Spleen (tissue), 11 donors: ENCODE results near the gene KBTBD2. TPM values are rescaled to one million over a fixed set of nuclear protein-coding genes. Genes with fewer than 3 reads are reported as not detected.

ENCODE experiments used
- DNase-seq: peaks from one replicate; pipeline ENCODE4 v3.0.0-alpha.2; 2020
- H3K27ac ChIP-seq, 8 donors: fragments of 200-600 bp; sonication (generic) in 7 of 8; 1 replicate in 4 of 8; 2 replicates in 4 of 8; pipeline versions ENCODE4 v1.5.0 to v1.8.0; 2016 to 2021; ENCODE audit warnings: inconsistent platforms in 4 of 8, mild to moderate bottlenecking in 4 of 8, moderate library complexity in 1 of 8
- H3K27me3 ChIP-seq, 7 donors: fragments of 200-600 bp; sonication (generic) in 6 of 7; replicated peaks in 1 of 7; 1 replicate in 4 of 7; 2 replicates in 3 of 7; pipeline versions ENCODE4 v1.5.0 to v1.8.0; 2016 to 2021; ENCODE audit warnings: inconsistent platforms in 3 of 7, mild to moderate bottlenecking in 1 of 7
- H3K36me3 ChIP-seq, 6 donors: fragments of 200-600 bp; sonication (generic) in 5 of 6; 1 replicate in 4 of 6; 2 replicates in 2 of 6; pipeline versions ENCODE4 v1.5.0 to v1.8.0; 2016 to 2021; ENCODE audit warnings: inconsistent platforms in 2 of 6
- H3K4me1 ChIP-seq, 6 donors: fragments of 200-600 bp; sonication (generic) in 5 of 6; 1 replicate in 3 of 6; 2 replicates in 3 of 6; pipeline versions ENCODE4 v1.5.0 to v1.8.0; 2016 to 2021; ENCODE audit warnings: inconsistent platforms in 3 of 6
- H3K4me3 ChIP-seq, 8 donors: fragments of 200-600 bp; sonication (generic) in 7 of 8; 1 replicate in 4 of 8; 2 replicates in 4 of 8; pipeline versions ENCODE4 v1.5.0 to v1.8.0; 2016 to 2021; ENCODE audit warnings: inconsistent platforms in 4 of 8, mild to moderate bottlenecking in 4 of 8, moderate library complexity in 2 of 8
- H3K9me3 ChIP-seq, 8 donors: fragments of 200-600 bp; sonication (generic) in 7 of 8; 1 replicate in 4 of 8; 2 replicates in 4 of 8; pipeline versions ENCODE4 v1.5.0 to v1.8.0; 2016 to 2021; ENCODE audit warnings: inconsistent platforms in 4 of 8
- CTCF ChIP-seq, 11 experiments: fragments of 200-600 bp in 7 of 11; fragments of 450-650 bp in 4 of 11; sonication (generic) in 4 of 11; IDR thresholded peaks in 8 of 11; conservative IDR thresholded peaks in 3 of 11; 1 replicate in 7 of 11; 2 replicates in 4 of 11; pipeline versions ENCODE4 v1.4.0 to v1.8.0; 2016 to 2021; ENCODE audit warnings: antibody characterized with exemption in 11 of 11, inconsistent platforms in 4 of 11, mild to moderate bottlenecking in 1 of 11
- POLR2A ChIP-seq, 3 donors: fragments of 450-650 bp; IDR thresholded peaks; one replicate each; pipeline ENCODE4 v1.5.1; 2017; ENCODE audit warnings: antibody characterized with exemption in 3 of 3, mild to moderate bottlenecking in 1 of 3
- POLR2AphosphoS5 ChIP-seq, 3 donors: sonication (generic); formaldehyde crosslinking; IDR thresholded peaks; one replicate each; pipeline ENCODE4 v1.5.1; 2017; ENCODE audit warnings: antibody characterized with exemption in 3 of 3
- WGBS, 5 donors: extraction: QIAGEN DNeasy Blood & Tissue Kit in 3 of 5; methylation state at CpG; one replicate each; pipeline versions ENCODE4 v1.1.5 to v1.1.7; 2013 to 2018; 5-methylcytosine and 5-hydroxymethylcytosine counted together
- intact Hi-C: fragments of 100-400 bp; cut with DNase I; formaldehyde crosslinking; loops from one replicate; pipeline ENCODE4 v1.15.0; 2023; ENCODE audit warnings: low total_unique reads
- polyA plus RNA-seq, 3 donors: library from polyadenylated mRNA; stranded (reverse); fragments of 200-250 nt; gene quantifications; one replicate each; pipeline ENCODE4 v1.2.1, GENCODE V29; 2013
- total RNA-seq, 7 donors: library from RNA; depleted of rRNA in 3 of 7; stranded (reverse); fragments of >200 nt in 3 of 7; fragmentation: NEBNext Ultra II Directional in 4 of 7; extraction: Animal tissue kit (Norgen Biotek cat#: 25700) in 4 of 7; gene quantifications; one replicate each; pipeline versions ENCODE4 v1.1.0 to v1.2.1, GENCODE V29; 2016 to 2021
- donor health status: healthy with polysubstance abuse.
- donor health status: DM: no; HTN: no; CAD: no; lungs with moderate emphysema.
- donor health status: DM: no; HTN: no; CAD: no.
- donor health status: Bipolar disorder and iron deficiency.
- donor health status: healthy.
- donor health status: DM: no; HTN: no; CAD: no.
- donor health status: DM: yes; HTN: yes; CAD: no.

KBTBD2 gene
- total and polyA plus RNA-seq, 10 donors, result 15.6 to 80.8 (median 59.6) TPM

- H3K27ac ChIP-seq, result peak overlapping the region in 4 of 8 donors; percentile 19 to 49 (median 27)
- H3K4me1 ChIP-seq, result peaks cover 15 to 62% (median 47%) of the 10 kb centered on the region in 6 donors
- no peak overlapping the region for H3K4me3 ChIP-seq
- WGBS, 5 donors, result 83 to 92% (median 91%) methylated on average over 3 of the region's 3 CpGs
- H3K27me3 ChIP-seq, result no peaks in the 10 kb centered on the region
- TF ChIP-seq CTCF (IDR thresholded peaks at IDR 0.05 in 8 of 11, conservative IDR thresholded peaks at IDR 0.05 in 3 of 11), result no peak
- no peak for TF ChIP-seq POLR2AphosphoS5 (IDR thresholded peaks at IDR 0.05)
- TF ChIP-seq POLR2A (IDR thresholded peaks at IDR 0.05), result no peak
- no peaks in the 10 kb centered on the region for H3K9me3 ChIP-seq
- intact Hi-C loops, result no loop called here
- DNase-seq, result no peak
- H3K36me3 ChIP-seq, result peaks cover 0 to 22% (median 3%) of the 10 kb centered on the region in 6 donors
Observed at GRCh38 chr7:32936689-32937088, 45.1 kb upstream of the KBTBD2 start.

GRCh38 chr7:32935558-32935957, 44.0 kb upstream of the KBTBD2 start:
- no peaks in the 10 kb centered on the region for H3K27me3 ChIP-seq
- intact Hi-C loops, result no loop called here
- H3K4me3 ChIP-seq, result no peak overlapping the region
- TF ChIP-seq CTCF (IDR thresholded peaks at IDR 0.05 in 8 of 11, conservative IDR thresholded peaks at IDR 0.05 in 3 of 11), result no peak
- no peak overlapping the region for H3K27ac ChIP-seq
- H3K9me3 ChIP-seq, result no peaks in the 10 kb centered on the region
- H3K36me3 ChIP-seq, result peaks cover 0 to 33% (median 7%) of the 10 kb centered on the region in 6 donors
- DNase-seq, result no peak
- H3K4me1 ChIP-seq, result peaks cover 15 to 51% (median 36%) of the 10 kb centered on the region in 6 donors
- 86 to 100% (median 97%) methylated on average over 1 of the region's 1 CpG for WGBS, 5 donors

GRCh38 chr7:32930378-32930777, 38.8 kb upstream of the KBTBD2 start:
- intact Hi-C loops, result no loop called here
- Histone ChIP-seq H3K36me3 (peaks cover 0 to 74% (median 15%) of the 10 kb centered on the region in 6 donors), H3K4me1 (peaks cover 0 to 16% (median 9%) of the 10 kb centered on the region in 6 donors), H3K27ac (no peak overlapping the region), H3K4me3 (no peak overlapping the region), H3K9me3 (no peaks in the 10 kb centered on the region), H3K27me3 (no peaks in the 10 kb centered on the region)
- no peak for DNase-seq
- WGBS, 5 donors, result 90 to 96% (median 96%) methylated on average over 7 of the region's 7 CpGs
- TF ChIP-seq POLR2AphosphoS5 (IDR thresholded peaks at IDR 0.05) (no peak), POLR2A (IDR thresholded peaks at IDR 0.05) (no peak)

- DNase-seq, result peak; percentile 73
- Histone ChIP-seq H3K27me3 (no peaks in the 10 kb centered on the region), H3K4me1 (peaks cover 0 to 14% (median 9%) of the 10 kb centered on the region in 6 donors), H3K9me3 (no peaks in the 10 kb centered on the region), H3K4me3 (no peak overlapping the region), H3K27ac (no peak overlapping the region), H3K36me3 (peaks cover 0 to 74% (median 15%) of the 10 kb centered on the region in 6 donors)
- 79 to 91% (median 87%) methylated on average over 13 of the region's 13 CpGs for WGBS, 5 donors
- intact Hi-C loops, result no loop called here
- TF ChIP-seq POLR2AphosphoS5 (IDR thresholded peaks at IDR 0.05) (no peak), CTCF (IDR thresholded peaks at IDR 0.05 in 8 of 11, conservative IDR thresholded peaks at IDR 0.05 in 3 of 11) (no peak), POLR2A (IDR thresholded peaks at IDR 0.05) (no peak)
Observed at GRCh38 chr7:32929430-32930143, 38.0 kb upstream of the KBTBD2 start.
